Thoracic aorta (tissue), 2 donors: Measurements from ENCODE around the gene FIP1L1. TPM values are rescaled to one million over a fixed set of nuclear protein-coding genes. Genes with fewer than 3 reads are reported as not detected.

Experiments
- ATAC-seq: fragments of 150-250 bp; one replicate; pipeline ENCODE4 v1.8.0; 2017; ENCODE audit warnings: low read depth; ENCODE audit not compliant: insufficient number of reproducible peaks, low FRiP score
- DNase-seq: peaks from one replicate; pipeline ENCODE4 v3.0.0-alpha.2; 2020; ENCODE audit warnings: low spot score
- H3K27ac ChIP-seq, 2 donors: fragments of 200-600 bp; sonication (generic); 1 replicate in 1 of 2; 2 replicates in 1 of 2; pipeline ENCODE4 v1.5.1; 2016; ENCODE audit warnings: mild to moderate bottlenecking in 2 of 2, moderate library complexity in 2 of 2
- H3K27me3 ChIP-seq: fragments of 200-600 bp; sonication (generic); replicated peaks from 2 replicates; pipeline ENCODE4 v1.6.0; 2016; ENCODE audit warnings: mild to moderate bottlenecking; ENCODE audit not compliant: insufficient read depth
- H3K36me3 ChIP-seq: fragments of 200-600 bp; sonication (generic); one replicate; pipeline ENCODE4 v1.5.1; 2016
- H3K4me1 ChIP-seq, 2 donors: fragments of 200-600 bp; sonication (generic); 1 replicate in 1 of 2; 2 replicates in 1 of 2; pipeline versions ENCODE4 v1.5.1 to v1.6.0; 2016; ENCODE audit warnings: low read depth in 2 of 2, mild to moderate bottlenecking in 1 of 2; ENCODE audit not compliant: control insufficient read depth in 1 of 2
- H3K4me3 ChIP-seq: fragments of 200-600 bp; sonication (generic); 2 replicates; pipeline ENCODE4 v1.5.1; 2016; ENCODE audit warnings: mild to moderate bottlenecking
- H3K9me3 ChIP-seq: fragments of 200-600 bp; sonication (generic); 2 replicates; pipeline ENCODE4 v1.5.1; 2016
- CTCF ChIP-seq: fragments of 200-600 bp; sonication (generic); IDR thresholded peaks from one replicate; pipeline ENCODE4 v1.5.1; 2019; ENCODE audit warnings: antibody characterized with exemption
- total RNA-seq, 2 donors: library from RNA; depleted of rRNA; stranded (reverse); fragments of >200 nt; gene quantifications; one replicate each; pipeline versions ENCODE4 v1.1.0 to v1.2.3, GENCODE V29; 2016

Gene FIP1L1
- total RNA-seq, 2 donors from 2014 or later = 29.5 to 57.9 TPM

GRCh38 chr4:53455766-53456165, 78.3 kb downstream of the FIP1L1 start:
- ATAC-seq (no peak), DNase-seq (no peak)
- H3K36me3 ChIP-seq = peaks cover 9% of the 10 kb centered on the region
- no peaks in the 10 kb centered on the region for H3K4me1 ChIP-seq
- TF ChIP-seq CTCF = no peak
- no peak overlapping the region for H3K27ac ChIP-seq
- H3K27me3 ChIP-seq = no peaks in the 10 kb centered on the region
- H3K9me3 ChIP-seq = no peaks in the 10 kb centered on the region
- H3K4me3 ChIP-seq = no peak overlapping the region

- H3K4me3 ChIP-seq = no peak overlapping the region
- TF ChIP-seq CTCF = no peak
- no peaks in the 10 kb centered on the region for H3K9me3 ChIP-seq
- ATAC-seq (no peak), DNase-seq (no peak)
- H3K36me3 ChIP-seq = peaks cover 9% of the 10 kb centered on the region
- no peaks in the 10 kb centered on the region for H3K27me3 ChIP-seq
- H3K4me1 ChIP-seq = no peaks in the 10 kb centered on the region
- H3K27ac ChIP-seq = no peak overlapping the region
Observed at GRCh38 chr4:53456178-53456577, 78.7 kb downstream of the FIP1L1 start.

- Histone ChIP-seq H3K36me3 (peaks cover 5% of the 10 kb centered on the region), H3K4me1 (no peaks in the 10 kb centered on the region), H3K9me3 (no peaks in the 10 kb centered on the region), H3K27ac (no peak overlapping the region), H3K27me3 (no peaks in the 10 kb centered on the region), H3K4me3 (no peak overlapping the region)
- ATAC-seq = no peak
- TF ChIP-seq CTCF = no peak
- no peak for DNase-seq
Observed at GRCh38 chr4:53459548-53459947, 82.1 kb downstream of the FIP1L1 start.

GRCh38 chr4:53461244-53461643, 83.8 kb downstream of the FIP1L1 start:
- TF ChIP-seq CTCF = no peak

GRCh38 chr4:53463340-53463739, 85.9 kb downstream of the FIP1L1 start:
- Histone ChIP-seq H3K27ac (no peak overlapping the region), H3K27me3 (no peaks in the 10 kb centered on the region), H3K4me3 (no peak overlapping the region), H3K36me3 (peaks cover 2% of the 10 kb centered on the region), H3K4me1 (no peaks in the 10 kb centered on the region), H3K9me3 (peaks cover 4% of the 10 kb centered on the region)
- no peak for TF ChIP-seq CTCF
- ATAC-seq (no peak), DNase-seq (no peak)

More at GRCh38 chr4:53461244-53461643, 83.8 kb downstream of the FIP1L1 start:
- Histone ChIP-seq H3K9me3 (peaks cover under 1% of the 10 kb centered on the region), H3K4me1 (no peaks in the 10 kb centered on the region), H3K36me3 (peaks cover 5% of the 10 kb centered on the region), H3K27me3 (no peaks in the 10 kb centered on the region), H3K27ac (no peak overlapping the region), H3K4me3 (no peak overlapping the region)
- ATAC-seq (no peak), DNase-seq (no peak)
